Neural cell (in vitro differentiated cells): ENCODE measurements around the gene DNAH17.

Experiments used
- EZH2 ChIP-seq: fragments of 200-600, 300-800 bp; shearing (Covaris generic), sonication (generic); IDR thresholded peaks from 2 replicates; pipeline ENCODE4 v1.6.1; 2014; ENCODE audit warnings: antibody characterized with exemption, low read length, borderline replicate concordance, mild to moderate bottlenecking; ENCODE audit not compliant: insufficient read depth, poor library complexity, severe bottlenecking
- POLR2AphosphoS5 ChIP-seq: IDR thresholded peaks from 2 replicates; pipeline ENCODE4 v1.6.1; 2012
- RAD21 ChIP-seq: fragments of 450-650 bp; conservative IDR thresholded peaks from 2 replicates; pipeline ENCODE4 v1.6.1; 2014; ENCODE audit warnings: antibody characterized with exemption, mild to moderate bottlenecking, moderate library complexity
- TF ChIP-seq, protein P1 (sequence below): fragments of 450-650 bp; IDR thresholded peaks from 2 replicates; pipeline ENCODE4 v1.5.1; 2014; ENCODE audit warnings: antibody characterized with exemption, mild to moderate bottlenecking, moderate library complexity; ENCODE audit not compliant: poor library complexity, severe bottlenecking

DNA sequence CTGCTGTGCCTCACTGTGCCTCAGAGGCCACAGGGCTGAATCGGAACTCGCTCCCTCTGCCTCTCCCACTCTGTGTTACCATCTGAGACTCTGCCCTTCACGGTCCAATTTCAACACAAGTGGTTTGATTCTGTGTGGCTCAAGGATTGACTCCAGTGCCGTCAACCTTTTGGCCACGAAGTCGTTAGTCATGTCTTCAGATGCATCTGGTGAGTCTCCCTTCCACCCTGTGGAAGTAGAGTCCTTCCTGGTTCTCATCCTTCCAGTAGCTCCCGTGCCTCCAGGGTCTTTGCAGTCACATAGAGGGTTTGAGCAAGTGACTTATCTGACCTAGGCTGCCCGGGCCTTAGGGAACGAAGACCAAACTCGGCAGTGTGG is 147.6 kb downstream of the DNAH17 start:
- TF ChIP-seq, protein P1, sequence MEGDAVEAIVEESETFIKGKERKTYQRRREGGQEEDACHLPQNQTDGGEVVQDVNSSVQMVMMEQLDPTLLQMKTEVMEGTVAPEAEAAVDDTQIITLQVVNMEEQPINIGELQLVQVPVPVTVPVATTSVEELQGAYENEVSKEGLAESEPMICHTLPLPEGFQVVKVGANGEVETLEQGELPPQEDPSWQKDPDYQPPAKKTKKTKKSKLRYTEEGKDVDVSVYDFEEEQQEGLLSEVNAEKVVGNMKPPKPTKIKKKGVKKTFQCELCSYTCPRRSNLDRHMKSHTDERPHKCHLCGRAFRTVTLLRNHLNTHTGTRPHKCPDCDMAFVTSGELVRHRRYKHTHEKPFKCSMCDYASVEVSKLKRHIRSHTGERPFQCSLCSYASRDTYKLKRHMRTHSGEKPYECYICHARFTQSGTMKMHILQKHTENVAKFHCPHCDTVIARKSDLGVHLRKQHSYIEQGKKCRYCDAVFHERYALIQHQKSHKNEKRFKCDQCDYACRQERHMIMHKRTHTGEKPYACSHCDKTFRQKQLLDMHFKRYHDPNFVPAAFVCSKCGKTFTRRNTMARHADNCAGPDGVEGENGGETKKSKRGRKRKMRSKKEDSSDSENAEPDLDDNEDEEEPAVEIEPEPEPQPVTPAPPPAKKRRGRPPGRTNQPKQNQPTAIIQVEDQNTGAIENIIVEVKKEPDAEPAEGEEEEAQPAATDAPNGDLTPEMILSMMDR, result no peak
- TF ChIP-seq POLR2AphosphoS5, result no peak
- no peak for TF ChIP-seq EZH2
- no peak for TF ChIP-seq RAD21
